OCI-LY3 (cell line): ENCODE measurements around the gene LPP.

Experiments
- CTCF ChIP-seq: fragments of 200-600, 300-600 bp; sonication (generic); IDR thresholded peaks from 2 replicates; pipeline ENCODE4 v1.5.1; 2014; ENCODE audit warnings: antibody characterized with exemption, low read length, low read depth
- EZH2phosphoT487 ChIP-seq: fragments of 200-600 bp; shearing (Covaris generic); IDR thresholded peaks from 2 replicates; pipeline ENCODE4 v1.6.1; 2018; ENCODE audit warnings: antibody characterized with exemption, mixed run types, low read depth

GRCh38 chr3:188133646-188134045, 20.3 kb upstream of the LPP start:
- TF ChIP-seq EZH2phosphoT487 (no peak), CTCF (no peak)
